Stomach smooth muscle (tissue), 2 donors: ENCODE results near the gene KRT37.
"Not testable (repeated sequence)": the region's sequence is repeated elsewhere in the genome, so short reads cannot be mapped to it uniquely, and the experiment has no call there.

Experiments used
- H3K27ac ChIP-seq: one replicate; pipeline ENCODE4 v1.7.0; 2013; ENCODE audit warnings: mild to moderate bottlenecking, low read length, inconsistent platforms
- H3K27me3 ChIP-seq, 2 donors: one replicate each; pipeline ENCODE4 v1.7.0; 2013; ENCODE audit warnings: low read length in 2 of 2; ENCODE audit not compliant: insufficient read depth in 2 of 2, control insufficient read depth in 1 of 2
- H3K36me3 ChIP-seq, 2 donors: one replicate each; pipeline ENCODE4 v1.7.0; 2013; ENCODE audit warnings: low read length in 2 of 2; ENCODE audit not compliant: control insufficient read depth in 2 of 2, insufficient read depth in 2 of 2
- H3K4me1 ChIP-seq: one replicate; pipeline ENCODE4 v1.7.0; 2013; ENCODE audit warnings: low read length; ENCODE audit not compliant: control insufficient read depth, insufficient read depth
- H3K4me3 ChIP-seq, 2 donors: one replicate each; pipeline ENCODE4 v1.7.0; 2013; ENCODE audit warnings: low read length in 2 of 2
- H3K9ac ChIP-seq, 2 donors: one replicate each; pipeline ENCODE4 v1.7.0; 2013; ENCODE audit warnings: low read length in 2 of 2, mild to moderate bottlenecking in 1 of 2
- H3K9me3 ChIP-seq, 2 donors: one replicate each; pipeline ENCODE4 v1.7.0; 2013; ENCODE audit warnings: low read length in 2 of 2; ENCODE audit not compliant: control insufficient read depth in 2 of 2
- donor health status: healthy.
- donor health status: Pancreatic carcinoma.

Gene KRT37

GRCh38 chr17:41394254-41394996 is 30.0 kb downstream of the KRT37 start:
- no peaks in the 10 kb centered on the region for H3K4me1 ChIP-seq
- H3K27me3 ChIP-seq, result peaks cover 0 to 2% of the 10 kb centered on the region in 2 donors
- no peaks in the 10 kb centered on the region for H3K9me3 ChIP-seq
- no peaks in the 10 kb centered on the region for H3K36me3 ChIP-seq
- H3K4me3 ChIP-seq, result no peak overlapping the region
- no peak overlapping the region for H3K27ac ChIP-seq
- H3K9ac ChIP-seq, result no peak overlapping the region

GRCh38 chr17:41393826-41394225 is 30.6 kb downstream of the KRT37 start:
- H3K36me3 ChIP-seq, result no peaks in the 10 kb centered on the region
- no peak overlapping the region for H3K9ac ChIP-seq
- H3K4me3 ChIP-seq, result no peak overlapping the region
- H3K27ac ChIP-seq, result no peak overlapping the region
- no peaks in the 10 kb centered on the region for H3K9me3 ChIP-seq
- peaks cover 0 to 2% of the 10 kb centered on the region in 2 donors for H3K27me3 ChIP-seq
- no peaks in the 10 kb centered on the region for H3K4me1 ChIP-seq

- no peak overlapping the region for H3K9ac ChIP-seq
- no peaks in the 10 kb centered on the region for H3K9me3 ChIP-seq
- no peak overlapping the region for H3K4me3 ChIP-seq
- H3K27me3 ChIP-seq, result peaks cover 0 to 2% of the 10 kb centered on the region in 2 donors
- no peaks in the 10 kb centered on the region for H3K4me1 ChIP-seq
- H3K36me3 ChIP-seq, result no peaks in the 10 kb centered on the region
- H3K27ac ChIP-seq, result no peak overlapping the region
Observed at GRCh38 chr17:41393294-41393693, 31.1 kb downstream of the KRT37 start.

GRCh38 chr17:41392278-41392677 is 32.1 kb downstream of the KRT37 start:
- H3K27ac ChIP-seq, result no peak overlapping the region
- no peak overlapping the region for H3K9ac ChIP-seq
- peaks cover 0 to 2% of the 10 kb centered on the region in 2 donors for H3K9me3 ChIP-seq
- no peak overlapping the region for H3K4me3 ChIP-seq
- no peaks in the 10 kb centered on the region for H3K36me3 ChIP-seq
- H3K4me1 ChIP-seq, result no peaks in the 10 kb centered on the region
- peaks cover 0 to 2% of the 10 kb centered on the region in 2 donors for H3K27me3 ChIP-seq

GRCh38 chr17:41391535-41391934 is 32.9 kb downstream of the KRT37 start:
- H3K9ac ChIP-seq, result no peak overlapping the region
- no peaks in the 10 kb centered on the region for H3K36me3 ChIP-seq
- H3K4me1 ChIP-seq, result no peaks in the 10 kb centered on the region
- no peak overlapping the region for H3K27ac ChIP-seq
- peaks cover 0 to 2% of the 10 kb centered on the region in 2 donors for H3K9me3 ChIP-seq
- H3K4me3 ChIP-seq, result no peak overlapping the region
- H3K27me3 ChIP-seq, result peaks cover 0 to 2% of the 10 kb centered on the region in 2 donors

GRCh38 chr17:41390411-41390938 is 33.9 kb downstream of the KRT37 start:
- Histone ChIP-seq H3K36me3 (no peaks in the 10 kb centered on the region), H3K27me3 (peaks cover 0 to 2% of the 10 kb centered on the region in 2 donors), H3K4me1 (no peaks in the 10 kb centered on the region), H3K9ac (no peak overlapping the region), H3K4me3 (no peak overlapping the region), H3K27ac (no peak overlapping the region), H3K9me3 (peaks cover 2 to 3% of the 10 kb centered on the region in 2 donors)

- H3K27ac ChIP-seq, result no peak overlapping the region
- no peak overlapping the region for H3K4me3 ChIP-seq
- no peaks in the 10 kb centered on the region for H3K36me3 ChIP-seq
- H3K9me3 ChIP-seq, result peaks cover 2 to 3% of the 10 kb centered on the region in 2 donors
- H3K9ac ChIP-seq, result no peak overlapping the region
- no peaks in the 10 kb centered on the region for H3K4me1 ChIP-seq
- H3K27me3 ChIP-seq, result peaks cover 0 to 2% of the 10 kb centered on the region in 2 donors
Observed at GRCh38 chr17:41387670-41388069, 36.7 kb downstream of the KRT37 start.

- no peak overlapping the region for H3K9ac ChIP-seq
- H3K27ac ChIP-seq, result no peak overlapping the region
- H3K4me3 ChIP-seq, result no peak overlapping the region
- no peaks in the 10 kb centered on the region for H3K36me3 ChIP-seq
- H3K27me3 ChIP-seq, result peaks cover 0 to 2% of the 10 kb centered on the region in 2 donors
- no peaks in the 10 kb centered on the region for H3K4me1 ChIP-seq
- peaks cover 2 to 3% of the 10 kb centered on the region in 2 donors for H3K9me3 ChIP-seq
Observed at GRCh38 chr17:41386227-41386626, 38.2 kb downstream of the KRT37 start.

- no peak overlapping the region for H3K4me3 ChIP-seq
- no peak overlapping the region for H3K27ac ChIP-seq
- H3K4me1 ChIP-seq, result no peaks in the 10 kb centered on the region
- no peak overlapping the region for H3K9ac ChIP-seq
- H3K36me3 ChIP-seq, result no peaks in the 10 kb centered on the region
- peaks cover 0 to 5% of the 10 kb centered on the region in 2 donors for H3K27me3 ChIP-seq
- H3K9me3 ChIP-seq, result peaks cover 2 to 3% of the 10 kb centered on the region in 2 donors
Observed at GRCh38 chr17:41383690-41384089, 40.7 kb downstream of the KRT37 start.

- H3K36me3 ChIP-seq, result no peaks in the 10 kb centered on the region
- no peak overlapping the region for H3K27ac ChIP-seq
- no peak overlapping the region for H3K4me3 ChIP-seq
- peaks cover 2 to 3% of the 10 kb centered on the region in 2 donors for H3K9me3 ChIP-seq
- H3K9ac ChIP-seq, result no peak overlapping the region
- H3K4me1 ChIP-seq, result no peaks in the 10 kb centered on the region
- peaks cover 0 to 8% of the 10 kb centered on the region in 2 donors for H3K27me3 ChIP-seq
Observed at GRCh38 chr17:41382394-41382793, 42.0 kb downstream of the KRT37 start.

- not testable (repeated sequence) for H3K27ac ChIP-seq, H3K9me3 ChIP-seq, H3K27me3 ChIP-seq, H3K4me3 ChIP-seq, H3K4me1 ChIP-seq, H3K9ac ChIP-seq, H3K36me3 ChIP-seq
Observed at GRCh38 chr17:41381943-41382342, 42.4 kb downstream of the KRT37 start, which contains the start of gene KRT34. Gene KRT34 (minus strand): TSS chr17:41382306. CDS start chr17:41382246, 60 bp downstream.
